Ectodermal cell (in vitro differentiated cells): ENCODE data around the gene AZIN2. TPM values are rescaled to one million over a fixed set of nuclear protein-coding genes. Genes with fewer than 3 reads are reported as not detected.

ENCODE experiments used
- H3K27ac ChIP-seq: 2 replicates; pipeline ENCODE4 v1.7.0; 2013; ENCODE audit warnings: mild to moderate bottlenecking, low read depth, low read length; ENCODE audit not compliant: insufficient read depth, poor library complexity, severe bottlenecking
- H3K27me3 ChIP-seq: 2 replicates; pipeline ENCODE4 v1.7.0; 2013; ENCODE audit warnings: mild to moderate bottlenecking, low read length; ENCODE audit not compliant: insufficient read depth, control insufficient read depth, poor library complexity, severe bottlenecking
- H3K36me3 ChIP-seq: one replicate; pipeline ENCODE4 v1.7.0; 2013; ENCODE audit warnings: low read length; ENCODE audit not compliant: control insufficient read depth, insufficient read depth
- H3K4me1 ChIP-seq: one replicate; pipeline ENCODE4 v1.7.0; 2013; ENCODE audit warnings: low read length; ENCODE audit not compliant: control insufficient read depth, insufficient read depth
- H3K4me3 ChIP-seq: 2 replicates; pipeline ENCODE4 v1.7.0; 2013; ENCODE audit warnings: low read depth, low read length, control low read depth; ENCODE audit not compliant: insufficient read depth
- H3K9me3 ChIP-seq: 2 replicates; pipeline ENCODE4 v1.7.0; 2013; ENCODE audit warnings: mild to moderate bottlenecking, low read length, moderate library complexity; ENCODE audit not compliant: control insufficient read depth
- WGBS, 2 experiments: methylation state at CpG; one replicate each; pipeline ENCODE4 v1.1.7; 2013; ENCODE audit warnings: missing lambda C conversion rate in 2 of 2; 5-methylcytosine and 5-hydroxymethylcytosine counted together
- polyA plus RNA-seq, 4 experiments: library from polyadenylated mRNA; stranded (reverse); fragments of 50-300 nt; gene quantifications; one replicate each; pipeline ENCODE4 v1.2.3, GENCODE V29; 2013

AZIN2 gene
- polyA plus RNA-seq (2013, experiment 1 of 4) = 3.3 TPM
- polyA plus RNA-seq (2013, experiment 2 of 4) = 3.4 TPM
- 3.3 TPM for polyA plus RNA-seq (2013, experiment 3 of 4)
- polyA plus RNA-seq (2013, experiment 4 of 4) = 4.5 TPM

GRCh38 chr1:33080885-33081553, at the start of gene AZIN2:
Gene AZIN2, plus strand, starts transcription at chr1:33081153. Its CDS starts 1,097 bp downstream, at chr1:33082250.
- Histone ChIP-seq H3K9me3 (no peaks in the 10 kb centered on the region), H3K36me3 (no peaks in the 10 kb centered on the region), H3K27me3 (peaks cover 27% of the 10 kb centered on the region), H3K27ac (no peak within 1 kb of the TSS), H3K4me3 (peak within 1 kb of the TSS; percentile 59), H3K4me1 (peaks cover 5% of the 10 kb centered on the region)
- WGBS, 2 experiments = 1% methylated on average over 52 of the region's 52 CpGs

GRCh38 chr1:33031506-33031905, 49.4 kb upstream of the AZIN2 start:
- Histone ChIP-seq H3K27ac (no peak overlapping the region), H3K4me3 (no peak overlapping the region), H3K27me3 (no peaks in the 10 kb centered on the region), H3K9me3 (no peaks in the 10 kb centered on the region), H3K4me1 (peaks cover 5% of the 10 kb centered on the region), H3K36me3 (no peaks in the 10 kb centered on the region)
- WGBS, 2 experiments = 95 to 96% methylated on average over 3 to 4 of the region's 4 CpGs

- peaks cover 5% of the 10 kb centered on the region for H3K4me1 ChIP-seq
- H3K36me3 ChIP-seq = no peaks in the 10 kb centered on the region
Observed at GRCh38 chr1:33032126-33032869, 48.7 kb upstream of the AZIN2 start.

GRCh38 chr1:33036051-33036525, 44.9 kb upstream of the AZIN2 start:
- peaks cover 5% of the 10 kb centered on the region for H3K4me1 ChIP-seq
- H3K27ac ChIP-seq = no peak overlapping the region
- H3K27me3 ChIP-seq = no peaks in the 10 kb centered on the region
- peaks cover 3% of the 10 kb centered on the region for H3K9me3 ChIP-seq
- peak overlapping the region; percentile 64 for H3K4me3 ChIP-seq
- 22 to 23% methylated on average over 5 of the region's 5 CpGs for WGBS, 2 experiments
- no peaks in the 10 kb centered on the region for H3K36me3 ChIP-seq

More at GRCh38 chr1:33032126-33032869, 48.7 kb upstream of the AZIN2 start:
- Histone ChIP-seq H3K4me3 (no peak overlapping the region), H3K9me3 (peaks cover 2% of the 10 kb centered on the region), H3K27ac (no peak overlapping the region), H3K27me3 (no peaks in the 10 kb centered on the region)
- 92 to 96% methylated on average over 4 of the region's 6 CpGs for WGBS, 2 experiments

- Histone ChIP-seq H3K27me3 (no peaks in the 10 kb centered on the region), H3K4me1 (peaks cover 5% of the 10 kb centered on the region), H3K27ac (no peak within 1 kb of the TSS), H3K9me3 (peaks cover 3% of the 10 kb centered on the region), H3K4me3 (peak within 1 kb of the TSS; percentile 64), H3K36me3 (no peaks in the 10 kb centered on the region)
- 7 to 8% methylated on average over 56 to 57 of the region's 59 CpGs for WGBS, 2 experiments
Observed at GRCh38 chr1:33036526-33037503, 44.1 kb upstream of the AZIN2 start, which contains the start of gene AK2. Gene AK2, minus strand, starts transcription at chr1:33036883. Its CDS starts 55 bp downstream, at chr1:33036828.

DNA sequence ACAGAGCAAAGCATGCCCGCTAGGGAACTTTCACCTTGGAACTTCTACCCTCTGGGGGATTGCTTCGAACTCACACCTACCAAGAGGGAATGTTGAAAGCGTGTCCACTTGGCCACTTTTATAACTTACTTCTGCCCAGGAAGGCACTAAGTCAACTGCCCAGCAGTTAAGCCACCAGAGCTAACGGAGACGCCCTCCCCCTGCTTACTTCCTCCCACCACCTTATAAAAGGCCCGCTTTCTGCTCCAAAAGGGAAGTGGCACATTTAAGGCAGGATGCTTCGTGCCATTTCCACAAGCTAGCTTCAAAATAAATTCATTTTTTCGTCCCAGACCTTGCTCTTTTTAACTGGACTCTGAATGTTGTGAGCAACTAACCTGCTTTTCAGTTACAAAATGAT, 41.1 kb upstream of the AZIN2 start:
- H3K4me1 ChIP-seq = peaks cover 5% of the 10 kb centered on the region
- H3K36me3 ChIP-seq = no peaks in the 10 kb centered on the region
- no peaks in the 10 kb centered on the region for H3K27me3 ChIP-seq
- no peak overlapping the region for H3K27ac ChIP-seq
- 88 to 89% methylated on average over 8 of the region's 8 CpGs for WGBS, 2 experiments
- peaks cover 3% of the 10 kb centered on the region for H3K9me3 ChIP-seq
- H3K4me3 ChIP-seq = no peak overlapping the region

GRCh38 chr1:33041026-33041425, 39.9 kb upstream of the AZIN2 start:
- Histone ChIP-seq H3K4me1 (no peaks in the 10 kb centered on the region), H3K4me3 (no peak overlapping the region), H3K9me3 (peaks cover 3% of the 10 kb centered on the region), H3K27me3 (no peaks in the 10 kb centered on the region), H3K27ac (no peak overlapping the region), H3K36me3 (no peaks in the 10 kb centered on the region)
- WGBS, 2 experiments = 100% methylated on average over 1 of the region's 1 CpG

- Histone ChIP-seq H3K4me1 (no peaks in the 10 kb centered on the region), H3K4me3 (no peak overlapping the region), H3K36me3 (no peaks in the 10 kb centered on the region), H3K27me3 (no peaks in the 10 kb centered on the region), H3K27ac (no peak overlapping the region), H3K9me3 (no peaks in the 10 kb centered on the region)
- WGBS, 2 experiments = 100% methylated on average over 1 of the region's 1 CpG
Observed at GRCh38 chr1:33042831-33043230, 38.1 kb upstream of the AZIN2 start.

GRCh38 chr1:33043267-33044092, 37.5 kb upstream of the AZIN2 start:
- Histone ChIP-seq H3K27me3 (no peaks in the 10 kb centered on the region), H3K36me3 (no peaks in the 10 kb centered on the region), H3K27ac (no peak overlapping the region), H3K4me1 (no peaks in the 10 kb centered on the region), H3K4me3 (no peak overlapping the region), H3K9me3 (no peaks in the 10 kb centered on the region)
- WGBS, 2 experiments = 89 to 91% methylated on average over 8 of the region's 8 CpGs
